Measurements from ENCODE around the gene MIB1.
"Not testable (repeated sequence)": the region's sequence is repeated elsewhere in the genome, so short reads cannot be mapped to it uniquely, and the experiment has no call there.

The MIB1 gene

GRCh38 chr18:21786526-21786925 is 45.9 kb downstream of the MIB1 start:
- Histone ChIP-seq H3K9me3 (ENCODE audit: low read length) (no peaks in the 10 kb centered on the region), H3K27ac (ENCODE audit: low read depth, low read length) (no peak overlapping the region), H3K36me3 (ENCODE audit: insufficient read depth, low read length) (peaks cover 24% of the 10 kb centered on the region), H3K4me3 (ENCODE audit: low read depth in 1 of 2, low read length in 2 of 2) (no peak overlapping the region), H3K4me1 (ENCODE audit: insufficient read depth, low read length) (no peaks in the 10 kb centered on the region), H3K9ac (ENCODE audit: low read length) (no peak overlapping the region), H3K27me3 (ENCODE audit: control insufficient read depth in 1 of 2, insufficient read depth in 2 of 2, low read length in 2 of 2) (no peaks in the 10 kb centered on the region)

- H3K36me3 ChIP-seq (ENCODE audit: insufficient read depth, low read length); H3K27me3 ChIP-seq (ENCODE audit: control insufficient read depth in 1 of 2, insufficient read depth in 2 of 2, low read length in 2 of 2); H3K4me3 ChIP-seq (ENCODE audit: low read depth in 1 of 2, low read length in 2 of 2); H3K9ac ChIP-seq (ENCODE audit: low read length); H3K9me3 ChIP-seq (ENCODE audit: low read length): not testable (repeated sequence)
- peak overlapping the region; percentile 29 for H3K27ac ChIP-seq (ENCODE audit: low read depth, low read length)
- peaks cover 12% of the 10 kb centered on the region for H3K4me1 ChIP-seq (ENCODE audit: insufficient read depth, low read length)
Observed at GRCh38 chr18:21796089-21796488, 55.5 kb downstream of the MIB1 start.

- H3K4me3 ChIP-seq (ENCODE audit: low read depth in 1 of 2, low read length in 2 of 2): no peak overlapping the region
- H3K9me3 ChIP-seq (ENCODE audit: low read length): no peaks in the 10 kb centered on the region
- H3K4me1 ChIP-seq (ENCODE audit: insufficient read depth, low read length): peaks cover 12% of the 10 kb centered on the region
- no peak overlapping the region for H3K9ac ChIP-seq (ENCODE audit: low read length)
- no peaks in the 10 kb centered on the region for H3K27me3 ChIP-seq (ENCODE audit: control insufficient read depth in 1 of 2, insufficient read depth in 2 of 2, low read length in 2 of 2)
- H3K36me3 ChIP-seq (ENCODE audit: insufficient read depth, low read length): peaks cover 7% of the 10 kb centered on the region
- H3K27ac ChIP-seq (ENCODE audit: low read depth, low read length): no peak overlapping the region
Observed at GRCh38 chr18:21798126-21798525, 57.5 kb downstream of the MIB1 start.

GRCh38 chr18:21799721-21800120 is 59.1 kb downstream of the MIB1 start:
- Histone ChIP-seq H3K9me3 (ENCODE audit: low read length) (no peaks in the 10 kb centered on the region), H3K9ac (ENCODE audit: low read length) (no peak overlapping the region), H3K4me3 (ENCODE audit: low read depth in 1 of 2, low read length in 2 of 2) (no peak overlapping the region), H3K27me3 (ENCODE audit: control insufficient read depth in 1 of 2, insufficient read depth in 2 of 2, low read length in 2 of 2) (no peaks in the 10 kb centered on the region), H3K4me1 (ENCODE audit: insufficient read depth, low read length) (peaks cover 12% of the 10 kb centered on the region), H3K36me3 (ENCODE audit: insufficient read depth, low read length) (peaks cover 7% of the 10 kb centered on the region), H3K27ac (ENCODE audit: low read depth, low read length) (no peak overlapping the region)

- no peak overlapping the region for H3K27ac ChIP-seq (ENCODE audit: low read depth, low read length)
- no peaks in the 10 kb centered on the region for H3K9me3 ChIP-seq (ENCODE audit: low read length)
Observed at GRCh38 chr18:21803495-21803894, 62.9 kb downstream of the MIB1 start.

GRCh38 chr18:21805771-21806366 is 65.3 kb downstream of the MIB1 start:
- Histone ChIP-seq H3K4me3 (ENCODE audit: low read depth in 1 of 2, low read length in 2 of 2) (no peak overlapping the region), H3K9ac (ENCODE audit: low read length) (no peak overlapping the region), H3K9me3 (ENCODE audit: low read length) (no peaks in the 10 kb centered on the region), H3K36me3 (ENCODE audit: insufficient read depth, low read length) (peaks cover 7% of the 10 kb centered on the region), H3K27ac (ENCODE audit: low read depth, low read length) (no peak overlapping the region), H3K4me1 (ENCODE audit: insufficient read depth, low read length) (no peaks in the 10 kb centered on the region), H3K27me3 (ENCODE audit: control insufficient read depth in 1 of 2, insufficient read depth in 2 of 2, low read length in 2 of 2) (no peaks in the 10 kb centered on the region)

More at GRCh38 chr18:21803495-21803894, 62.9 kb downstream of the MIB1 start:
- H3K36me3 ChIP-seq (ENCODE audit: insufficient read depth, low read length): peaks cover 7% of the 10 kb centered on the region
- H3K27me3 ChIP-seq (ENCODE audit: control insufficient read depth in 1 of 2, insufficient read depth in 2 of 2, low read length in 2 of 2): no peaks in the 10 kb centered on the region
- peaks cover 6% of the 10 kb centered on the region for H3K4me1 ChIP-seq (ENCODE audit: insufficient read depth, low read length)
- H3K9ac ChIP-seq (ENCODE audit: low read length): no peak overlapping the region
- H3K4me3 ChIP-seq (ENCODE audit: low read depth in 1 of 2, low read length in 2 of 2): no peak overlapping the region

- Histone ChIP-seq H3K36me3 (ENCODE audit: insufficient read depth, low read length) (no peaks in the 10 kb centered on the region), H3K9me3 (ENCODE audit: low read length) (no peaks in the 10 kb centered on the region)
Observed at GRCh38 chr18:21808185-21808584, 67.6 kb downstream of the MIB1 start.

GRCh38 chr18:21809725-21810124 is 69.1 kb downstream of the MIB1 start:
- no peak overlapping the region for H3K9ac ChIP-seq (ENCODE audit: low read length)
- no peaks in the 10 kb centered on the region for H3K36me3 ChIP-seq (ENCODE audit: insufficient read depth, low read length)
- no peaks in the 10 kb centered on the region for H3K27me3 ChIP-seq (ENCODE audit: control insufficient read depth in 1 of 2, insufficient read depth in 2 of 2, low read length in 2 of 2)
- no peak overlapping the region for H3K4me3 ChIP-seq (ENCODE audit: low read depth in 1 of 2, low read length in 2 of 2)
- H3K4me1 ChIP-seq (ENCODE audit: insufficient read depth, low read length): no peaks in the 10 kb centered on the region
- no peaks in the 10 kb centered on the region for H3K9me3 ChIP-seq (ENCODE audit: low read length)
- no peak overlapping the region for H3K27ac ChIP-seq (ENCODE audit: low read depth, low read length)

More at GRCh38 chr18:21808185-21808584, 67.6 kb downstream of the MIB1 start:
- no peak overlapping the region for H3K4me3 ChIP-seq (ENCODE audit: low read depth in 1 of 2, low read length in 2 of 2)
- H3K27ac ChIP-seq (ENCODE audit: low read depth, low read length): no peak overlapping the region
- H3K4me1 ChIP-seq (ENCODE audit: insufficient read depth, low read length): no peaks in the 10 kb centered on the region
- no peaks in the 10 kb centered on the region for H3K27me3 ChIP-seq (ENCODE audit: control insufficient read depth in 1 of 2, insufficient read depth in 2 of 2, low read length in 2 of 2)
- no peak overlapping the region for H3K9ac ChIP-seq (ENCODE audit: low read length)

GRCh38 chr18:21815101-21815500 is 74.5 kb downstream of the MIB1 start:
- H3K4me3 ChIP-seq (ENCODE audit: low read depth in 1 of 2, low read length in 2 of 2): no peak overlapping the region
- no peaks in the 10 kb centered on the region for H3K4me1 ChIP-seq (ENCODE audit: insufficient read depth, low read length)
- H3K9me3 ChIP-seq (ENCODE audit: low read length): no peaks in the 10 kb centered on the region
- H3K27me3 ChIP-seq (ENCODE audit: control insufficient read depth in 1 of 2, insufficient read depth in 2 of 2, low read length in 2 of 2): no peaks in the 10 kb centered on the region
- H3K36me3 ChIP-seq (ENCODE audit: insufficient read depth, low read length): no peaks in the 10 kb centered on the region
- no peak overlapping the region for H3K9ac ChIP-seq (ENCODE audit: low read length)
- H3K27ac ChIP-seq (ENCODE audit: low read depth, low read length): no peak overlapping the region

GRCh38 chr18:21820033-21820810 is 79.6 kb downstream of the MIB1 start:
- Histone ChIP-seq H3K27ac (ENCODE audit: low read depth, low read length) (no peak overlapping the region), H3K4me1 (ENCODE audit: insufficient read depth, low read length) (no peaks in the 10 kb centered on the region), H3K4me3 (ENCODE audit: low read depth in 1 of 2, low read length in 2 of 2) (no peak overlapping the region), H3K27me3 (ENCODE audit: control insufficient read depth in 1 of 2, insufficient read depth in 2 of 2, low read length in 2 of 2) (no peaks in the 10 kb centered on the region), H3K9me3 (ENCODE audit: low read length) (no peaks in the 10 kb centered on the region), H3K36me3 (ENCODE audit: insufficient read depth, low read length) (no peaks in the 10 kb centered on the region), H3K9ac (ENCODE audit: low read length) (no peak overlapping the region)

GRCh38 chr18:21820811-21821143 is 80.2 kb downstream of the MIB1 start:
- no peaks in the 10 kb centered on the region for H3K36me3 ChIP-seq (ENCODE audit: insufficient read depth, low read length)
- H3K4me1 ChIP-seq (ENCODE audit: insufficient read depth, low read length): peaks cover 2% of the 10 kb centered on the region
- no peak overlapping the region for H3K4me3 ChIP-seq (ENCODE audit: low read depth in 1 of 2, low read length in 2 of 2)
- H3K9ac ChIP-seq (ENCODE audit: low read length): no peak overlapping the region
- no peak overlapping the region for H3K27ac ChIP-seq (ENCODE audit: low read depth, low read length)
- H3K27me3 ChIP-seq (ENCODE audit: control insufficient read depth in 1 of 2, insufficient read depth in 2 of 2, low read length in 2 of 2): no peaks in the 10 kb centered on the region
- no peaks in the 10 kb centered on the region for H3K9me3 ChIP-seq (ENCODE audit: low read length)

GRCh38 chr18:21823848-21824247 is 83.3 kb downstream of the MIB1 start:
- Histone ChIP-seq H3K4me1 (ENCODE audit: insufficient read depth, low read length) (peaks cover 22% of the 10 kb centered on the region), H3K4me3 (ENCODE audit: low read depth in 1 of 2, low read length in 2 of 2) (no peak overlapping the region), H3K36me3 (ENCODE audit: insufficient read depth, low read length) (peaks cover 5% of the 10 kb centered on the region), H3K27me3 (ENCODE audit: control insufficient read depth in 1 of 2, insufficient read depth in 2 of 2, low read length in 2 of 2) (no peaks in the 10 kb centered on the region), H3K27ac (ENCODE audit: low read depth, low read length) (no peak overlapping the region), H3K9ac (ENCODE audit: low read length) (no peak overlapping the region), H3K9me3 (ENCODE audit: low read length) (no peaks in the 10 kb centered on the region)

All from muscle layer of colon (tissue), 2 donors.